Uterus (tissue), 4 donors: Measurements from ENCODE around the gene RPL11. TPM values are rescaled to one million over a fixed set of nuclear protein-coding genes. Genes with fewer than 3 reads are reported as not detected.
A peak's percentile ranks its signal among the peaks of the same experiment; 100 is the strongest.

Experiments
- DNase-seq, 2 donors: peaks; one replicate each; pipeline ENCODE4 v3.0.0-alpha.2; 2019 to 2020
- H3K27ac ChIP-seq, 2 donors: fragments of 200-600 bp; sonication (generic); 1 replicate in 1 of 2; 2 replicates in 1 of 2; pipeline ENCODE4 v1.5.1; 2016 to 2018
- H3K27me3 ChIP-seq, 2 donors: fragments of 200-600 bp; sonication (generic); one replicate each; pipeline ENCODE4 v1.5.1; 2018 to 2019; ENCODE audit warnings: control low read depth in 1 of 2
- H3K36me3 ChIP-seq, 2 donors: fragments of 200-600 bp; sonication (generic); one replicate each; pipeline ENCODE4 v1.5.1; 2019; ENCODE audit warnings: control low read depth in 1 of 2
- H3K4me1 ChIP-seq, 2 donors: fragments of 200-600 bp; sonication (generic); one replicate each; pipeline ENCODE4 v1.5.1; 2018 to 2019; ENCODE audit warnings: control low read depth in 1 of 2
- H3K4me3 ChIP-seq, 2 donors: fragments of 200-600 bp; sonication (generic); 1 replicate in 1 of 2; 2 replicates in 1 of 2; pipeline ENCODE4 v1.5.1; 2018 to 2019; ENCODE audit warnings: mild to moderate bottlenecking in 1 of 2
- H3K9me3 ChIP-seq, 2 donors: fragments of 200-600 bp; sonication (generic); one replicate each; pipeline ENCODE4 v1.5.1; 2019; ENCODE audit warnings: control low read depth in 1 of 2
- CTCF ChIP-seq, 4 experiments: fragments of 200-600 bp in 2 of 4; fragments of 450-650 bp in 2 of 4; sonication (generic) in 2 of 4; IDR thresholded peaks; one replicate each; pipeline ENCODE4 v1.5.1; 2016 to 2019; ENCODE audit warnings: antibody characterized with exemption in 4 of 4, mild to moderate bottlenecking in 2 of 4, moderate library complexity in 1 of 4
- POLR2A ChIP-seq, 2 donors: fragments of 450-650 bp; IDR thresholded peaks; one replicate each; pipeline ENCODE4 v1.6.1; 2016; ENCODE audit warnings: antibody characterized with exemption in 2 of 2, mild to moderate bottlenecking in 1 of 2, moderate library complexity in 1 of 2
- intact Hi-C: fragments of 100-400 bp; cut with DNase I; formaldehyde crosslinking; loops from one replicate; pipeline ENCODE4 v1.15.1; 2023; ENCODE audit warnings: low total_unique reads
- total RNA-seq, 4 donors: library from RNA; depleted of rRNA in 3 of 4; stranded (reverse); fragments of >200 nt in 3 of 4; gene quantifications; one replicate each; pipeline versions ENCODE4 v1.1.0 to v1.2.4, GENCODE V29; 2014 to 2023
- donor health status: DM: yes; HTN: yes; CAD: no.

The RPL11 gene
- total RNA-seq, 4 donors from 2014 or later = 710 to 1,429 (median 1,220) TPM

- intact Hi-C loops = no loop called here
- Histone ChIP-seq H3K27ac (no peak overlapping the region), H3K9me3 (no peaks in the 10 kb centered on the region), H3K36me3 (no peaks in the 10 kb centered on the region), H3K4me1 (no peaks in the 10 kb centered on the region), H3K27me3 (no peaks in the 10 kb centered on the region), H3K4me3 (no peak overlapping the region)
- DNase-seq = peak in 1 of 2 donors; percentile 39
- TF ChIP-seq POLR2A (IDR thresholded peaks at IDR 0.05) = no peak
- peak; percentile 18 to 67 (median 38) for TF ChIP-seq CTCF (IDR thresholded peaks at IDR 0.05)
These were observed 33.8 kb upstream of the RPL11 start for GRCh38 chr1:23657659-23658275.

- Histone ChIP-seq H3K9me3 (no peaks in the 10 kb centered on the region), H3K27me3 (no peaks in the 10 kb centered on the region), H3K27ac (no peak overlapping the region), H3K36me3 (no peaks in the 10 kb centered on the region), H3K4me1 (no peaks in the 10 kb centered on the region), H3K4me3 (no peak overlapping the region)
- intact Hi-C loops = no loop called here
- no peak for DNase-seq
- TF ChIP-seq CTCF (IDR thresholded peaks at IDR 0.05) (no peak), POLR2A (IDR thresholded peaks at IDR 0.05) (no peak)
These were observed 30.9 kb upstream of the RPL11 start for GRCh38 chr1:23660671-23661070.

- no peak for TF ChIP-seq CTCF (IDR thresholded peaks at IDR 0.05)
- no peak for TF ChIP-seq POLR2A (IDR thresholded peaks at IDR 0.05)
- no peaks in the 10 kb centered on the region for H3K9me3 ChIP-seq
- H3K4me1 ChIP-seq = no peaks in the 10 kb centered on the region
- H3K27ac ChIP-seq = no peak overlapping the region
- no peak for DNase-seq
- intact Hi-C loops = no loop called here
- H3K4me3 ChIP-seq = no peak overlapping the region
- H3K27me3 ChIP-seq = no peaks in the 10 kb centered on the region
- H3K36me3 ChIP-seq = no peaks in the 10 kb centered on the region
These were observed 29.7 kb upstream of the RPL11 start for GRCh38 chr1:23661887-23662286.

GRCh38 chr1:23664837-23665795, 26.5 kb upstream of the RPL11 start:
- DNase-seq = no peak
- Histone ChIP-seq H3K27me3 (no peaks in the 10 kb centered on the region), H3K4me3 (no peak overlapping the region), H3K9me3 (no peaks in the 10 kb centered on the region), H3K36me3 (no peaks in the 10 kb centered on the region), H3K4me1 (no peaks in the 10 kb centered on the region), H3K27ac (no peak overlapping the region)
- TF ChIP-seq POLR2A (IDR thresholded peaks at IDR 0.05) (no peak), CTCF (IDR thresholded peaks at IDR 0.05) (no peak)
- intact Hi-C loops = no loop called here

- no peaks in the 10 kb centered on the region for H3K36me3 ChIP-seq
- H3K27me3 ChIP-seq = no peaks in the 10 kb centered on the region
- no peak overlapping the region for H3K4me3 ChIP-seq
- no peaks in the 10 kb centered on the region for H3K4me1 ChIP-seq
- intact Hi-C loops = no loop called here
- no peak for DNase-seq
- no peaks in the 10 kb centered on the region for H3K9me3 ChIP-seq
- TF ChIP-seq CTCF (IDR thresholded peaks at IDR 0.05) = no peak
- no peak for TF ChIP-seq POLR2A (IDR thresholded peaks at IDR 0.05)
- no peak overlapping the region for H3K27ac ChIP-seq
These were observed 24.2 kb upstream of the RPL11 start for GRCh38 chr1:23667411-23667810.
